Panc1 (cell line): ENCODE data around the gene FOXR1. TPM values are rescaled to one million over a fixed set of nuclear protein-coding genes. Genes with fewer than 3 reads are reported as not detected.

ENCODE experiments used
- ATAC-seq: fragments of 200-7000 bp; cut with Tn5 transposase; 2 replicates; pipeline ENCODE4 v1.9.1; 2020; ENCODE audit warnings: mild to moderate bottlenecking, moderate library complexity
- BruUV-seq: library from RNA; stranded (reverse); fragments of 400-500 nt; replicated peaks from 2 replicates; lab custom pipeline; 2021; lab: Mats Ljungman, UMichigan
- CTCF ChIA-PET: fragments of 300-600 bp; sonication (Branson Sonifier 250); formaldehyde crosslinking; loops from one replicate; lab custom pipeline; 2022; ENCODE audit warnings: antibody characterized with exemption; lab: Charles Lee
- POLR2A ChIA-PET: fragments of 300-600 bp; sonication (Branson Sonifier 250); formaldehyde crosslinking; loops from one replicate; lab custom pipeline; 2022; ENCODE audit warnings: antibody characterized with exemption; lab: Charles Lee
- DNase-seq: peaks from one replicate; pipeline ENCODE4 v3.0.0-alpha.2; 2010; ENCODE audit warnings: low read depth, low spot score
- H3K27ac ChIP-seq: 2 replicates; pipeline ENCODE4 v1.5.1; 2011; ENCODE audit warnings: mild to moderate bottlenecking, low read length, inconsistent platforms
- H3K27me3 ChIP-seq: fragments of 200-500 bp; sonication (Bioruptor generic); 2 replicates; pipeline ENCODE4 v1.6.0; 2014; ENCODE audit warnings: low read length, inconsistent platforms; ENCODE audit not compliant: control insufficient read depth, insufficient read depth
- H3K36me3 ChIP-seq: fragments of 200-500 bp; sonication (Bioruptor generic); 2 replicates; pipeline ENCODE4 v1.5.1; 2014; ENCODE audit warnings: inconsistent platforms, mild to moderate bottlenecking, low read length, moderate library complexity; ENCODE audit not compliant: control insufficient read depth, insufficient read depth
- H3K4me1 ChIP-seq: 2 replicates; pipeline ENCODE4 v1.5.1; 2011; ENCODE audit warnings: inconsistent platforms, mild to moderate bottlenecking, low read length, moderate library complexity; ENCODE audit not compliant: control insufficient read depth, insufficient read depth
- H3K4me3 ChIP-seq, 2 experiments: 2 replicates each; pipeline ENCODE4 v1.5.1; 2011 to 2012; ENCODE audit warnings: low read depth in 2 of 2, low read length in 2 of 2, mild to moderate bottlenecking in 2 of 2, inconsistent platforms in 1 of 2, moderate library complexity in 1 of 2
- H3K9me3 ChIP-seq: fragments of 200-500 bp; sonication (Bioruptor generic); 2 replicates; pipeline ENCODE4 v1.5.1; 2014; ENCODE audit warnings: low read depth, mild to moderate bottlenecking, inconsistent platforms, low read length, moderate library complexity; ENCODE audit not compliant: control insufficient read depth, insufficient read depth
- CTCF ChIP-seq: fragments of 450-650 bp; IDR thresholded peaks from 2 replicates; pipeline ENCODE4 v1.5.1; 2017; ENCODE audit warnings: mild to moderate bottlenecking
- POLR2AphosphoS5 ChIP-seq: IDR thresholded peaks from 2 replicates; pipeline ENCODE4 v1.6.1; 2012; ENCODE audit warnings: mild to moderate bottlenecking, low read depth, low read length, moderate library complexity
- SIN3A ChIP-seq: IDR thresholded peaks from 2 replicates; pipeline ENCODE4 v1.6.1; 2012; ENCODE audit warnings: low read depth, mild to moderate bottlenecking, low read length, moderate library complexity, borderline replicate concordance; ENCODE audit not compliant: insufficient read depth
- TCF7L2 ChIP-seq: IDR thresholded peaks from 2 replicates; pipeline ENCODE4 v1.6.1; 2011; ENCODE audit warnings: mild to moderate bottlenecking, low read depth, low read length, inconsistent platforms
- in situ Hi-C: cut with HindIII; loops from 2 replicates; pipeline ENCODE4 v1.10.0; 2016; ENCODE audit warnings: low sequenced_read_pairs, low pct_unique_long_range_greater_than_20kb
- intact Hi-C: fragments of 100-400 bp; cut with micrococcal nuclease; formaldehyde crosslinking; loops from one replicate; pipeline ENCODE4 v1.10.0; 2022; ENCODE audit not compliant: unreplicated experiment
- total RNA-seq: library from RNA; stranded (reverse); gene quantifications from one replicate; pipeline ENCODE4 v1.2.1, GENCODE V29; 2021; ENCODE audit not compliant: unreplicated experiment
- TF ChIP-seq, protein P1 (sequence below), 2 experiments: IDR thresholded peaks; 2 replicates each; pipeline ENCODE4 v1.6.1; 2011 to 2012; ENCODE audit warnings: low read depth in 2 of 2, control low read depth in 1 of 2, low read length in 1 of 2, mild to moderate bottlenecking in 1 of 2, moderate library complexity in 1 of 2; ENCODE audit not compliant: insufficient read depth in 1 of 2

FOXR1 gene
- total RNA-seq, 1 experiment from 2014 or later, result not detected

- H3K27me3 ChIP-seq, result no peaks in the 10 kb centered on the region
- no TSS peak for BruUV-seq
- intact Hi-C loops, result no loop called here
Observed at GRCh38 chr11:118938491-118939403, 32.8 kb upstream of the FOXR1 start.

GRCh38 chr11:118939404-118939915 is 32.1 kb upstream of the FOXR1 start:
- no peak overlapping the region for H3K27ac ChIP-seq
- no peaks in the 10 kb centered on the region for H3K9me3 ChIP-seq
- ATAC-seq (no peak), DNase-seq (no peak)
- CTCF ChIA-PET, result interaction anchor here (0.6 kb wide), 2 partner anchors 266 to 311 kb away, joined by 5 to 8 read pairs; partner anchors contain the start of gene CBL
- no TSS peak for BruUV-seq
- H3K4me1 ChIP-seq, result peaks cover 3% of the 10 kb centered on the region; the same call in 1 of the 2 replicates
- TF ChIP-seq SIN3A (no peak), POLR2AphosphoS5 (no peak), CTCF (no peak), TCF7L2 (no peak)
- TF ChIP-seq, protein P1, sequence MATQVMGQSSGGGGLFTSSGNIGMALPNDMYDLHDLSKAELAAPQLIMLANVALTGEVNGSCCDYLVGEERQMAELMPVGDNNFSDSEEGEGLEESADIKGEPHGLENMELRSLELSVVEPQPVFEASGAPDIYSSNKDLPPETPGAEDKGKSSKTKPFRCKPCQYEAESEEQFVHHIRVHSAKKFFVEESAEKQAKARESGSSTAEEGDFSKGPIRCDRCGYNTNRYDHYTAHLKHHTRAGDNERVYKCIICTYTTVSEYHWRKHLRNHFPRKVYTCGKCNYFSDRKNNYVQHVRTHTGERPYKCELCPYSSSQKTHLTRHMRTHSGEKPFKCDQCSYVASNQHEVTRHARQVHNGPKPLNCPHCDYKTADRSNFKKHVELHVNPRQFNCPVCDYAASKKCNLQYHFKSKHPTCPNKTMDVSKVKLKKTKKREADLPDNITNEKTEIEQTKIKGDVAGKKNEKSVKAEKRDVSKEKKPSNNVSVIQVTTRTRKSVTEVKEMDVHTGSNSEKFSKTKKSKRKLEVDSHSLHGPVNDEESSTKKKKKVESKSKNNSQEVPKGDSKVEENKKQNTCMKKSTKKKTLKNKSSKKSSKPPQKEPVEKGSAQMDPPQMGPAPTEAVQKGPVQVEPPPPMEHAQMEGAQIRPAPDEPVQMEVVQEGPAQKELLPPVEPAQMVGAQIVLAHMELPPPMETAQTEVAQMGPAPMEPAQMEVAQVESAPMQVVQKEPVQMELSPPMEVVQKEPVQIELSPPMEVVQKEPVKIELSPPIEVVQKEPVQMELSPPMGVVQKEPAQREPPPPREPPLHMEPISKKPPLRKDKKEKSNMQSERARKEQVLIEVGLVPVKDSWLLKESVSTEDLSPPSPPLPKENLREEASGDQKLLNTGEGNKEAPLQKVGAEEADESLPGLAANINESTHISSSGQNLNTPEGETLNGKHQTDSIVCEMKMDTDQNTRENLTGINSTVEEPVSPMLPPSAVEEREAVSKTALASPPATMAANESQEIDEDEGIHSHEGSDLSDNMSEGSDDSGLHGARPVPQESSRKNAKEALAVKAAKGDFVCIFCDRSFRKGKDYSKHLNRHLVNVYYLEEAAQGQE (IDR thresholded peaks at IDR 0.05; ENCODE audit: insufficient read depth in 1 of 2, low read depth in 2 of 2, low read length in 1 of 2), result no peak
- H3K27me3 ChIP-seq, result no peaks in the 10 kb centered on the region
- H3K36me3 ChIP-seq, result no peaks in the 10 kb centered on the region
- POLR2A ChIA-PET, result interaction anchor here (0.6 kb wide), 1 partner anchor 45 kb away, joined by 7 read pairs; no protein-coding TSS in a partner anchor
- in situ Hi-C loops (no loop called here), intact Hi-C loops (no loop called here)
- H3K4me3 ChIP-seq, result no peak overlapping the region

More at GRCh38 chr11:118938491-118939403, 32.8 kb upstream of the FOXR1 start:
- Histone ChIP-seq H3K9me3 (no peaks in the 10 kb centered on the region), H3K36me3 (no peaks in the 10 kb centered on the region), H3K27ac (no peak overlapping the region), H3K4me3 (no peak overlapping the region), H3K4me1 (peaks cover 3% of the 10 kb centered on the region; the same call in 1 of the 2 replicates)
- CTCF ChIA-PET, result interaction anchor here (0.6 kb wide), 1 partner anchor 267 kb away, joined by 5 read pairs; the partner anchor contains the start of gene CBL
- in situ Hi-C loops, result no loop called here
- TF ChIP-seq TCF7L2 (no peak), POLR2AphosphoS5 (no peak), SIN3A (no peak), CTCF (no peak)
- TF ChIP-seq, protein P1 (IDR thresholded peaks at IDR 0.05; ENCODE audit: insufficient read depth in 1 of 2, low read depth in 2 of 2, low read length in 1 of 2), result no peak
- ATAC-seq (no peak), DNase-seq (no peak)
- POLR2A ChIA-PET, result no interaction called here
